GM12875 (cell line): ENCODE measurements around the gene ASIC3.

Experiments
- H3K4me3 ChIP-seq: one replicate; pipeline ENCODE4 v1.5.1; 2011; ENCODE audit warnings: low read depth, low read length, control low read depth
- TF ChIP-seq, protein P1 (sequence below): IDR thresholded peaks from 2 replicates; pipeline ENCODE4 v1.5.1; 2011; ENCODE audit warnings: low read depth, mild to moderate bottlenecking, control low read depth, inconsistent platforms, low read length, moderate library complexity, borderline replicate concordance; ENCODE audit not compliant: insufficient read depth

ASIC3 gene

GRCh38 chr7:151064454-151064853, 16.1 kb downstream of the ASIC3 start:
- no peak overlapping the region for H3K4me3 ChIP-seq
- TF ChIP-seq, protein P1, sequence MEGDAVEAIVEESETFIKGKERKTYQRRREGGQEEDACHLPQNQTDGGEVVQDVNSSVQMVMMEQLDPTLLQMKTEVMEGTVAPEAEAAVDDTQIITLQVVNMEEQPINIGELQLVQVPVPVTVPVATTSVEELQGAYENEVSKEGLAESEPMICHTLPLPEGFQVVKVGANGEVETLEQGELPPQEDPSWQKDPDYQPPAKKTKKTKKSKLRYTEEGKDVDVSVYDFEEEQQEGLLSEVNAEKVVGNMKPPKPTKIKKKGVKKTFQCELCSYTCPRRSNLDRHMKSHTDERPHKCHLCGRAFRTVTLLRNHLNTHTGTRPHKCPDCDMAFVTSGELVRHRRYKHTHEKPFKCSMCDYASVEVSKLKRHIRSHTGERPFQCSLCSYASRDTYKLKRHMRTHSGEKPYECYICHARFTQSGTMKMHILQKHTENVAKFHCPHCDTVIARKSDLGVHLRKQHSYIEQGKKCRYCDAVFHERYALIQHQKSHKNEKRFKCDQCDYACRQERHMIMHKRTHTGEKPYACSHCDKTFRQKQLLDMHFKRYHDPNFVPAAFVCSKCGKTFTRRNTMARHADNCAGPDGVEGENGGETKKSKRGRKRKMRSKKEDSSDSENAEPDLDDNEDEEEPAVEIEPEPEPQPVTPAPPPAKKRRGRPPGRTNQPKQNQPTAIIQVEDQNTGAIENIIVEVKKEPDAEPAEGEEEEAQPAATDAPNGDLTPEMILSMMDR: no peak

DNA sequence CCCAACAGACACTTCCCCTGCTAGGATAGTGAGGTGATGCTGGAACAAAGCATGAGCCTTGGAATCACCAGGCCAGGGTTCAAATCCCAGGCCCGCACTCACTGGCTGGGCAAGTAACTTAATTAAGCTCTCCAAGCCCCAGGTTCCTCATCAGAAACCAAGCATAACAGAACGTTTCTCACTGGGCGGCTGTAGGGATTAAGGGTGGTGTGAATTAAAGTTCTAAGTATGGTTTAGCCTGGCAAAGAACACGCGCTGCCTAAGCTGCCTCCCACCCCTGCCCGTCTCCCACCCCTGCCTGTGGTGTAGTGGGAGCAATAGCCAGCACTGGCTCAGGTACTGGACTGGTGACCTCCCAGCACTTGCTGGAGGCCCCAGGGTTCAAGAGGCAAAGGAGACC, 16.7 kb downstream of the ASIC3 start:
- no peak overlapping the region for H3K4me3 ChIP-seq
- TF ChIP-seq, protein P1: no peak

DNA sequence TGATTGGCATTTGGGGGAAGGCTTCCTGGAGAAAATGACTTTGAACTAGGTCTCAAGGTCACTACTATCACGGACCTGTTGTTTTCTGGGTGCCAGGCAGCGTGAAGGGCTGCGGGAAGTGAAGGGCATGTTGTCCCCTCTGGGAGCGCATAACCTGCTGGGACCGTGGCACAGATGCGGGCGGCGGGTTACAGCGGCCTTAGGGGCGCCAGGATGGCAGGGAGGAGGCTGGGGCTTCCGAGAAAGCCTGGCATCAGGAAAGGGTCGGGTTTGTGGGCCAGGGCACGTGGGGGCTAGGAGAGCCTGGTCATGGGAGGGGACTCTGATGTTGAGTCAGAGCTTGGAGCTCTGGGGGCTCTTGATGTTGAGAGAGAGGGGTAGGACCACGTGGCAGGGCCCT, 17.2 kb downstream of the ASIC3 start:
- TF ChIP-seq, protein P1: no peak
- no peak overlapping the region for H3K4me3 ChIP-seq

- no peak overlapping the region for H3K4me3 ChIP-seq
- TF ChIP-seq, protein P1: no peak
Observed at GRCh38 chr7:151066273-151066974, 18.1 kb downstream of the ASIC3 start.

GRCh38 chr7:151068069-151068773, 19.9 kb downstream of the ASIC3 start:
- H3K4me3 ChIP-seq: no peak overlapping the region
- TF ChIP-seq, protein P1: no peak

- TF ChIP-seq, protein P1: no peak
- no peak overlapping the region for H3K4me3 ChIP-seq
Observed at GRCh38 chr7:151069841-151070573, 21.7 kb downstream of the ASIC3 start.
